Heart right ventricle (tissue), 16 donors: ENCODE data around the gene CROCC2. TPM values are rescaled to one million over a fixed set of nuclear protein-coding genes. Genes with fewer than 3 reads are reported as not detected.

Experiments
- ATAC-seq, 8 donors: fragments of 200-7000 bp; cut with Tn5 transposase; one replicate each; pipeline ENCODE4 v1.9.1; 2020; ENCODE audit warnings: mild to moderate bottlenecking in 8 of 8, moderate library complexity in 8 of 8, moderate number of reproducible peaks in 1 of 8
- DNase-seq, 2 donors: peaks; one replicate each; pipeline ENCODE4 v3.0.0-alpha.2; 2020
- H3K27ac ChIP-seq, 10 donors: fragments of 200-600 bp; sonication (generic) in 2 of 10; one replicate each; pipeline versions ENCODE4 v1.5.0 to v1.8.0; 2020 to 2022; ENCODE audit warnings: mild to moderate bottlenecking in 3 of 10
- H3K27me3 ChIP-seq, 7 donors: fragments of 200-600 bp; one replicate each; pipeline ENCODE4 v1.8.0; 2021 to 2022; ENCODE audit warnings: mild to moderate bottlenecking in 2 of 7
- H3K36me3 ChIP-seq, 9 donors: fragments of 200-600 bp; sonication (generic) in 1 of 9; one replicate each; pipeline versions ENCODE4 v1.5.0 to v1.8.0; 2020 to 2022; ENCODE audit warnings: mild to moderate bottlenecking in 2 of 9
- H3K4me1 ChIP-seq, 9 donors: fragments of 200-600 bp; sonication (generic) in 1 of 9; one replicate each; pipeline versions ENCODE4 v1.5.0 to v1.8.0; 2020 to 2022; ENCODE audit warnings: mild to moderate bottlenecking in 4 of 9
- H3K4me3 ChIP-seq, 10 donors: fragments of 200-600 bp; sonication (generic) in 2 of 10; one replicate each; pipeline versions ENCODE4 v1.5.0 to v1.8.0; 2020 to 2022; ENCODE audit warnings: mild to moderate bottlenecking in 7 of 10, moderate library complexity in 2 of 10
- H3K9me3 ChIP-seq, 11 donors: fragments of 200-600 bp in 10 of 11; sonication (generic) in 2 of 11; one replicate each; pipeline versions ENCODE4 v1.5.0 to v1.8.0; 2013 to 2022; ENCODE audit warnings: mild to moderate bottlenecking in 2 of 11, control low read depth in 1 of 11, moderate library complexity in 1 of 11
- WGBS, 2 donors: extraction: QIAGEN DNeasy Blood & Tissue Kit; methylation state at CpG; one replicate each; pipeline ENCODE4 v1.1.7; 2013; ENCODE audit warnings: inconsistent platforms in 1 of 2; 5-methylcytosine and 5-hydroxymethylcytosine counted together
- intact Hi-C, 10 donors: fragments of 100-400 bp; cut with DNase I; formaldehyde crosslinking; loops; one replicate each; pipeline versions ENCODE4 v1.11.1 to v1.14.2; 2022
- polyA plus RNA-seq, 2 donors: library from polyadenylated mRNA; stranded (reverse); fragments of 200-250 nt; gene quantifications; one replicate each; pipeline ENCODE4 v1.2.3, GENCODE V29; 2013
- total RNA-seq, 10 donors: library from RNA; stranded (reverse); fragmentation: NEBNext Ultra II Directional in 3 of 10; extraction: Animal tissue kit (Norgen Biotek cat#: 25700) in 3 of 10; gene quantifications; one replicate each; pipeline versions ENCODE4 v1.2.1 to v1.2.4, GENCODE V29; 2021 to 2023
- TF ChIP-seq, protein P1 (sequence below), 9 donors: fragments of 200-600 bp; sonication (generic) in 2 of 9; IDR thresholded peaks; one replicate each; pipeline versions ENCODE4 v1.5.0 to v1.8.0; 2021 to 2022; ENCODE audit warnings: antibody characterized with exemption in 9 of 9, mild to moderate bottlenecking in 5 of 9, moderate library complexity in 1 of 9
- donor health status: Arrhythmogenic right ventricular cardiomyopathy.
- donor health status: ischemic (EF 13 %, LVEDD 7.1; RV severe dilation, severe dysfunction).
- donor health status: healthy with polysubstance abuse.
- donor health status: DM: no; HTN: yes; CAD: no.
- donor health status: DM: no; HTN: no; CAD: no.
- donor health status: ischemic (EF 25% LVEDD 6.9; RV normal size, moderate dysfunction).
- donor health status: ischemic (EF 25% LVEDD 5.7; RV mildly dilated, moderate dysfunction).
- donor health status: healthy.
- donor health status: DM: yes; HTN: yes; CAD: no.
- donor health status: Ischemic cardiomyopathy.
- donor health status: ischemic (EF 35%, LVEDD 5.7; RV mildly dilated, moderate dysfunction).
- donor health status: nonischemic (EF 11% LVEDD 7.7; RV severe dilation, severe dysfunction).
- donor health status: DM: yes; HTN: yes; CAD: no.
- donor health status: PGD.
- donor health status: ischemic (EF 29% LVEDD 5.4; RV normal size, mild dysfunction).
- donor health status: nonischemic (EF 23%, LVEDD 6.1; RV moderate dilation, normal function).

CROCC2 gene
- total and polyA plus RNA-seq, 12 donors: 0.06 TPM; not detected in 11

DNA sequence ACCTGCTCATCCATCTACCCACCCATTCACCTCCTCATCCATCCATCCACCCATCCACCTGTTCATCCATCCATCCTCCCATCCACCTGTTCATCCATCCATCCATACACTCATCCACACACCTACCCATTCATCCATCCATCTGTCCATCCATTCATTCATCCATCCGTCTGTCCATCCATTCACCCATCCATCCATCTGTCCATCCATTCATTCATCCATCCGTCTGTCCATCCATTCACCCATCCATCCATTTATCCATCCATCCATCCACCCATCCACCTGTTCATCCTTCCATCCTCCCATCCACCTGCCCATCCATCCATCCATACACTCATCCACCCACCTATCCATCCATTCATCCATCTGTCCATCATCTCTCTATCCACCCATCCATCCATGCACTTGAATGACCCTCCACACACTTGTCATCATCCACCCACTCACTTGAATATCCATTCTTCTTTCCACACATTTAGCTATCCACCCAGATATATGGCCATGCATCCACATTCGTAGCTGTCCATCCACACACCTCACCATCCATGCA is 45.0 kb downstream of the CROCC2 start:
- TF ChIP-seq, protein P1, sequence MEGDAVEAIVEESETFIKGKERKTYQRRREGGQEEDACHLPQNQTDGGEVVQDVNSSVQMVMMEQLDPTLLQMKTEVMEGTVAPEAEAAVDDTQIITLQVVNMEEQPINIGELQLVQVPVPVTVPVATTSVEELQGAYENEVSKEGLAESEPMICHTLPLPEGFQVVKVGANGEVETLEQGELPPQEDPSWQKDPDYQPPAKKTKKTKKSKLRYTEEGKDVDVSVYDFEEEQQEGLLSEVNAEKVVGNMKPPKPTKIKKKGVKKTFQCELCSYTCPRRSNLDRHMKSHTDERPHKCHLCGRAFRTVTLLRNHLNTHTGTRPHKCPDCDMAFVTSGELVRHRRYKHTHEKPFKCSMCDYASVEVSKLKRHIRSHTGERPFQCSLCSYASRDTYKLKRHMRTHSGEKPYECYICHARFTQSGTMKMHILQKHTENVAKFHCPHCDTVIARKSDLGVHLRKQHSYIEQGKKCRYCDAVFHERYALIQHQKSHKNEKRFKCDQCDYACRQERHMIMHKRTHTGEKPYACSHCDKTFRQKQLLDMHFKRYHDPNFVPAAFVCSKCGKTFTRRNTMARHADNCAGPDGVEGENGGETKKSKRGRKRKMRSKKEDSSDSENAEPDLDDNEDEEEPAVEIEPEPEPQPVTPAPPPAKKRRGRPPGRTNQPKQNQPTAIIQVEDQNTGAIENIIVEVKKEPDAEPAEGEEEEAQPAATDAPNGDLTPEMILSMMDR (IDR thresholded peaks at IDR 0.05): no peak
- intact Hi-C loops: no loop called here
- no peak for ATAC-seq
- WGBS, 2 donors: 82 to 84% methylated on average over 3 of the region's 3 CpGs
- Histone ChIP-seq H3K4me1 (peaks cover 0 to 8% (median 0%) of the 10 kb centered on the region in 9 donors), H3K36me3 (no peaks in the 10 kb centered on the region), H3K9me3 (no peaks in the 10 kb centered on the region), H3K27me3 (peaks cover 0 to 13% (median 0%) of the 10 kb centered on the region in 7 donors), H3K4me3 (no peak overlapping the region), H3K27ac (no peak overlapping the region)
- DNase-seq: no peak

DNA sequence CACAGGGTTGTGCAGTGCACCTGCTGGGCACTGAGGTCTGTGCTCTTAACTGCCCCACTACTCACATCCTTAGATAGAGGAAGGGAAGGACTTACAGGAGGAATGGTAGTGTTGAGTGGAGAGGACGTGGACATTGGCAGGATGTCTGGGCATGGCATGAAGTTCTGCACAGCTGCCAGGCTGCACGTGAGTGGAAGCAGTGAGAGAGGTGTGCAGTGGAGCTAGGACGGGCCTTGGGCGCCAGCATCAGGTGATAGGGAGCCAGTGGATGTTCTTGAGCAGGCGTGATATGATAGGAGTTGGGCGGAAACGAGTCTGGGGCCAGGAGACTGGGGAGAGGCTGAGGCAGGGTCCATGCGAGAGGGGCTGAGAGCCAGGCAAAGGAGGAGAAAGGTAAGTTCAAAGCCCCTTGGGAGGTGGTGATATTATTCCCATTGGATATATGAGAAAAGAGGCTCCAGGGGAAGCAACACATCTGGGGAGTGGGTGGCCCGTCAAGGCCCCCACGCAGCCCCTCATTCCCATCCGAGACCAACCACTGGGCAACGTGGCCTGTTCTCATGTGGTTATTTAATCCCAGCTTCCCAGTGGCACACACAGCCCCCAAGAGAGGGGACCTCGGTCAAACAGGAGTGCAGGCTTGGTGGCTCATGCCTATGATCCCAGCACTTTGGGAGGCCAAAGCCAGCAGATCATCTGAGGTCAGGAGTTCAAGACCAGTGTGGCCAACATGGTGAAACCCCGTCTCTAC is 46.5 kb downstream of the CROCC2 start:
- intact Hi-C loops: no loop called here
- H3K4me3 ChIP-seq: no peak overlapping the region
- no peaks in the 10 kb centered on the region for H3K9me3 ChIP-seq
- TF ChIP-seq, protein P1 (IDR thresholded peaks at IDR 0.05): no peak
- H3K27me3 ChIP-seq: peaks cover 0 to 16% (median 0%) of the 10 kb centered on the region in 7 donors
- no peak overlapping the region for H3K27ac ChIP-seq
- WGBS, 2 donors: 63 to 70% methylated on average over 14 of the region's 14 CpGs
- ATAC-seq: peak; percentile 30 to 91 (median 74)
- H3K4me1 ChIP-seq: peaks cover 0 to 12% (median 1%) of the 10 kb centered on the region in 9 donors
- DNase-seq: peak; percentile 52 to 54
- no peaks in the 10 kb centered on the region for H3K36me3 ChIP-seq

DNA sequence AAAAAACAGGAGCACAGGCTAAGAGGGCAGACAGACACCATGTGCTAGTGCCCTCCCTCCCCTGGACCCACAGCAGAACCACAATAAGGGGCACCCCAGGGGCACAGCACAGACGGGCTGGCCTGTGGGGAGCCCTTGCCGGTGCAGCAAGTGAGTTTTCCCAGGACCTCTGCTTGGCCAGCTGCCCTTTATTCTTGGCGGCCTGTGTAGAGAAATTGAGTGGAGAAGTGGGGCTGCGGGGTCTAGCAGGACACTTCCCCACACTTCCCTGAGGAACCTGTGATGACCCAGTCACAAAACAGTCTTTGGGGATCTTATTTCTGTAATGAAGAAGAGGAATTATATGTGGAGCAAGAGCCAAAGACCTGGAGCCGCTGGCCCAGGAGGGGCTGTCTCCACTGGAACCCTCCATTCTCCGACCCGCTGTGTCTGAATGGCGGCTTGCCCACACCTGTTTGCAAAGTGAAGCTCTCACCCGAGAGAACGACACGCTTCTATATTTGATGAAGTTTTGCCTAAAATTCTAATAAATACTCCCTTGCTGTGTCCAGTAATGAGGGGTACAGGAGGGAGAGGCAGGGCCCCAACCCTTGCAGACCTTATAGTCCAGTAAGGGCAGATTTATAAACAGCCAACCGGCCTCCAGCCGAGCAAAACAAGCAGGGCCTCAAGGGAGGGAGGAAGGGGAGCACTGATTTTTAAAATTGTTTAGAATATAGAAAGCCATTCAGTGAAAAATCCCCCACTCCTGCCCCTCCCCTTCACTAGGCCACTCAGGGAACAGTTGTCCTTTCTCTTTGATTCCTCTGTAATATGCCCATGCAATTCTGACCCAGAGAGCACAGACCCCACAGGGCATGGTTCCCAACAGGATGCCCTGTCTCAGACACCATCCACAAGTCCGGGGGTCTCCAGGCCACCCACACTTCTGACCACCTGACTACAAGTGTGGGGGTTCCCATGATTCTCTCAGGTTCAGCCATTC is 47.6 kb downstream of the CROCC2 start:
- no peaks in the 10 kb centered on the region for H3K36me3 ChIP-seq
- H3K27me3 ChIP-seq: peaks cover 0 to 16% (median 0%) of the 10 kb centered on the region in 7 donors
- intact Hi-C loops: no loop called here
- no peak overlapping the region for H3K4me3 ChIP-seq
- peak in 1 of 8 donors; percentile 11 for ATAC-seq
- TF ChIP-seq, protein P1 (IDR thresholded peaks at IDR 0.05): no peak
- H3K9me3 ChIP-seq: no peaks in the 10 kb centered on the region
- no peak overlapping the region for H3K27ac ChIP-seq
- DNase-seq: no peak
- H3K4me1 ChIP-seq: peaks cover 0 to 20% (median 10%) of the 10 kb centered on the region in 9 donors
- 71 to 82% methylated on average over 14 of the region's 14 CpGs for WGBS, 2 donors
